GM18520 (cell line): Measurements from ENCODE around the gene UPF3B.
"Not testable (repeated sequence)": the region's sequence is repeated elsewhere in the genome, so short reads cannot be mapped to it uniquely, and the experiment has no call there.

ENCODE experiments used
- ATAC-seq: cut with Tn5 transposase; IDR thresholded peaks from one replicate; pipeline ENCODE4 v1.9.1; 2021; ENCODE audit not compliant: unreplicated experiment

The UPF3B gene

GRCh38 chrX:119852382-119853353 lies at the start of gene UPF3B:
TSS of gene UPF3B (minus strand) at chrX:119852963. CDS start at chrX:119852928, 35 bp downstream.
- ATAC-seq, result peak; percentile 91

GRCh38 chrX:119900976-119901375 lies 48.2 kb upstream of the UPF3B start:
- no peak for ATAC-seq

- no peak for ATAC-seq
Observed at GRCh38 chrX:119899125-119899524, 46.4 kb upstream of the UPF3B start.

GRCh38 chrX:119895843-119896326 lies 43.1 kb upstream of the UPF3B start, which contains the start of gene AKAP14:
TSS of gene AKAP14 (plus strand) at chrX:119895893. CDS start at chrX:119903224, 7,331 bp downstream.
- no peak for ATAC-seq

- ATAC-seq, result not testable (repeated sequence)
Observed at GRCh38 chrX:119891961-119892692, 39.4 kb upstream of the UPF3B start.

- not testable (repeated sequence) for ATAC-seq
Observed at GRCh38 chrX:119890626-119891025, 37.9 kb upstream of the UPF3B start.

- peak; percentile 52 for ATAC-seq
Observed at GRCh38 chrX:119887721-119888425, 35.1 kb upstream of the UPF3B start.

GRCh38 chrX:119885554-119886428 lies 33.0 kb upstream of the UPF3B start:
- ATAC-seq, result no peak

GRCh38 chrX:119880552-119881437 lies 28.0 kb upstream of the UPF3B start:
- ATAC-seq, result no peak

GRCh38 chrX:119880076-119880475 lies 27.3 kb upstream of the UPF3B start:
- no peak for ATAC-seq

- no peak for ATAC-seq
Observed at GRCh38 chrX:119878740-119879139, 26.0 kb upstream of the UPF3B start.

- ATAC-seq, result peak; percentile 94
Observed at GRCh38 chrX:119871599-119872395, 19.0 kb upstream of the UPF3B start, which contains the start of the genes NDUFA1 and RNF113A. TSS of gene NDUFA1 (plus strand) at chrX:119871832. CDS start at chrX:119871912, 80 bp downstream. TSS of gene RNF113A (minus strand) at chrX:119871733. CDS start at chrX:119871613, 120 bp downstream.

GRCh38 chrX:119871245-119871598 lies 18.5 kb upstream of the UPF3B start:
- ATAC-seq, result peak; percentile 21

GRCh38 chrX:119870626-119871131 lies 17.9 kb upstream of the UPF3B start:
- ATAC-seq, result no peak

- no peak for ATAC-seq
Observed at GRCh38 chrX:119853444-119853843, 681 bp upstream of the UPF3B start.

GRCh38 chrX:119833905-119834304 lies 18.9 kb downstream of the UPF3B start:
- no peak for ATAC-seq

GRCh38 chrX:119828446-119828845 lies 24.3 kb downstream of the UPF3B start:
- no peak for ATAC-seq
